ENCODE measurements around the gene LRR1. TPM values are rescaled to one million over a fixed set of nuclear protein-coding genes. Genes with fewer than 3 reads are reported as not detected.

Gene LRR1
- total and polyA plus RNA-seq, 9 donors = 4.1 to 8.0 (median 6.5) TPM

DNA sequence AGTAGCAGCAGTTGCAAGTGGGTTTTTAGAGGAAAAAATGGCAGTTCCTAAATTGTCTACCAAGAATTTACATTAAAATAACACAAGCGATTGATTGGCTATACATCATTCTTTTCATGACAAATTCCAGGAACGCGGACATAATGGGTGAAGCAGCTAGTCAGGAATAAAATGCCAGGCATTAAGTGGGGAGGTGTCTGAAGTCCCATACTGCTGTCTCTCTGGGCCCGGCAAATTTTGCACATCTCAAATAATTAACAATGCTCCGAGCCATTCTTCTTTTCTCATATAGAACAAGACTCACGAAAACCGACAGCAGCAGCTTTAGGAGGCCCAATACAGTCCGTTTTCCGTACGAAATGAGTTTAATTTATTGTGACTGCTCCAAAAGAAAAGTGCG, 21.0 kb downstream of the LRR1 start:
- 1% methylated on average over 11 of the region's 11 CpGs for WGBS, 3 donors
- no peaks in the 10 kb centered on the region for H3K9me3 ChIP-seq
- no peaks in the 10 kb centered on the region for H3K27me3 ChIP-seq
- peak overlapping the region; percentile 87 for H3K4me3 ChIP-seq
- intact Hi-C loops (cut with DNase I) = no loop called here
- peak overlapping the region in 1 of 2 donors; percentile 90 for H3K27ac ChIP-seq
- H3K4me1 ChIP-seq (ENCODE audit: insufficient read depth) = peaks cover 11% of the 10 kb centered on the region
- no peaks in the 10 kb centered on the region for H3K36me3 ChIP-seq
- no peak for DNase-seq
- TF ChIP-seq POLR2A (IDR thresholded peaks at IDR 0.05) (no peak), EP300 (IDR thresholded peaks at IDR 0.05) (no peak)
- TF ChIP-seq, protein P1, sequence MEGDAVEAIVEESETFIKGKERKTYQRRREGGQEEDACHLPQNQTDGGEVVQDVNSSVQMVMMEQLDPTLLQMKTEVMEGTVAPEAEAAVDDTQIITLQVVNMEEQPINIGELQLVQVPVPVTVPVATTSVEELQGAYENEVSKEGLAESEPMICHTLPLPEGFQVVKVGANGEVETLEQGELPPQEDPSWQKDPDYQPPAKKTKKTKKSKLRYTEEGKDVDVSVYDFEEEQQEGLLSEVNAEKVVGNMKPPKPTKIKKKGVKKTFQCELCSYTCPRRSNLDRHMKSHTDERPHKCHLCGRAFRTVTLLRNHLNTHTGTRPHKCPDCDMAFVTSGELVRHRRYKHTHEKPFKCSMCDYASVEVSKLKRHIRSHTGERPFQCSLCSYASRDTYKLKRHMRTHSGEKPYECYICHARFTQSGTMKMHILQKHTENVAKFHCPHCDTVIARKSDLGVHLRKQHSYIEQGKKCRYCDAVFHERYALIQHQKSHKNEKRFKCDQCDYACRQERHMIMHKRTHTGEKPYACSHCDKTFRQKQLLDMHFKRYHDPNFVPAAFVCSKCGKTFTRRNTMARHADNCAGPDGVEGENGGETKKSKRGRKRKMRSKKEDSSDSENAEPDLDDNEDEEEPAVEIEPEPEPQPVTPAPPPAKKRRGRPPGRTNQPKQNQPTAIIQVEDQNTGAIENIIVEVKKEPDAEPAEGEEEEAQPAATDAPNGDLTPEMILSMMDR (IDR thresholded peaks at IDR 0.05) = no peak

DNA sequence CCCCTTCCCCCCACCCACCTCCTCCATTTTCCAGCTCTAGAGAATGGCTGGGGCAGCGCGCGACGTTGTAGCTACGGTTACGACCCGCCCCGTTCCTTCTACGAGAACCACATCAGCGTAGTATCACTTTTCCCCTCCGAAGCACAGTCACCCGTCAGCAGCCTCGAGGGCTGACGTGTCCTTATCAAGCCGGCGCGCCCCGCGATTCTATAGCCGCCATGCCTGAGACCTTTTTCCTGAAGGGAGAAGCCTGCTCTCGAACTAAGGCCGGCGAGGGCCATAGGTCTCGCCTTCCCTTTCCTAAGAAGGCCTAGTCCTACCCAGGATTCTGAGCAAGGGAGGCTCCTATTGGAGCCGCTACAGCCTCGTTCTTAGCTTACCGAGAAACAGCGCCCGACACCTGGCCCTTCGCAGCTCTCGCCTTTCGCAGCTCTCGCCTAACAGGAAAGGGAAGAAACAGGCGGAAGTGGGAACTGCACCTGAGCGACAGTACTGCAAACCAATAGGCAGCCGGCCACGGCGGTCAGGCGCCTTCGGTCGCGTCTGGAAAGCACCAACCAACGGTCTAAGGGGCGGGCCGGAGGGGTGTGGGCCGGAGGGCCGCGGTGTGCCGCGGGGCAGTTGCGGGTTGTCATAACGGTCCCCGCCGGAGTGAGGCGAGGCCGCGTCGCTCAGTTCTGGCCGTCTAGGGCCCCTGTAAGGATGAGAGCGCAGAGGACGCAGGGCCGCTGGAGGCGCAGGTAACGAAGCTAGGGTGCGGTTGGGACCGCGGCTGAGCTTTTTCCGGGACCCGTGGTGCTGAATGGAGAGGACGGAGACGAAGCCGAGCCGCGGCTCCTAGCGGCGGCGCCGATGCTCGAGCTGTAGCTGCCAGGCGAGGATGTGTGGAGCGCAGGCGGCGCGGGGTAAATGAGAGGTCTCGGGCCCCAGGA, 21.7 kb downstream of the LRR1 start, which contains the start of the genes MGAT2 and RPL36AL:
Gene MGAT2, plus strand, starts transcription at position 618 of the 932 bp plus-strand sequence. CDS start 470 bp downstream, outside the sequence.
Gene RPL36AL, minus strand, starts transcription at position 445 of the 932 bp plus-strand sequence. CDS start 1,522 bp downstream, outside the sequence.
- H3K27ac ChIP-seq = peak within 1 kb of the TSS; percentile 66 to 90
- peaks cover 11% of the 10 kb centered on the region for H3K4me1 ChIP-seq (ENCODE audit: insufficient read depth)
- intact Hi-C loops (cut with DNase I) = no loop called here
- 0 to 1% (median 0%) methylated on average over 74 to 85 of the region's 85 CpGs for WGBS, 3 donors
- TF ChIP-seq POLR2A (IDR thresholded peaks at IDR 0.05) (peak; percentile 90), EP300 (IDR thresholded peaks at IDR 0.05) (no peak)
- TF ChIP-seq, protein P1 (IDR thresholded peaks at IDR 0.05) = peak in 2 of 3 donors; percentile 45 to 63
- no peaks in the 10 kb centered on the region for H3K36me3 ChIP-seq
- H3K27me3 ChIP-seq = no peaks in the 10 kb centered on the region
- H3K4me3 ChIP-seq = peak within 1 kb of the TSS; percentile 87
- peak; percentile 98 to 99 (median 99) for DNase-seq
- H3K9me3 ChIP-seq = no peaks in the 10 kb centered on the region

GRCh38 chr14:49621114-49621881, 22.6 kb downstream of the LRR1 start:
- H3K27me3 ChIP-seq = no peaks in the 10 kb centered on the region
- H3K4me3 ChIP-seq = peak overlapping the region; percentile 87
- H3K36me3 ChIP-seq = no peaks in the 10 kb centered on the region
- intact Hi-C loops (cut with DNase I) = no loop called here
- TF ChIP-seq, protein P1 (IDR thresholded peaks at IDR 0.05) = no peak
- TF ChIP-seq POLR2A (IDR thresholded peaks at IDR 0.05) = no peak
- TF ChIP-seq EP300 (IDR thresholded peaks at IDR 0.05) = no peak
- peaks cover 11% of the 10 kb centered on the region for H3K4me1 ChIP-seq (ENCODE audit: insufficient read depth)
- H3K27ac ChIP-seq = peak overlapping the region; percentile 66 to 90
- peak; percentile 62 to 85 (median 68) for DNase-seq
- 2 to 5% (median 2%) methylated on average over 49 to 65 of the region's 65 CpGs for whole genome bisulfite sequencing, 3 donors
- no peaks in the 10 kb centered on the region for H3K9me3 ChIP-seq

DNA sequence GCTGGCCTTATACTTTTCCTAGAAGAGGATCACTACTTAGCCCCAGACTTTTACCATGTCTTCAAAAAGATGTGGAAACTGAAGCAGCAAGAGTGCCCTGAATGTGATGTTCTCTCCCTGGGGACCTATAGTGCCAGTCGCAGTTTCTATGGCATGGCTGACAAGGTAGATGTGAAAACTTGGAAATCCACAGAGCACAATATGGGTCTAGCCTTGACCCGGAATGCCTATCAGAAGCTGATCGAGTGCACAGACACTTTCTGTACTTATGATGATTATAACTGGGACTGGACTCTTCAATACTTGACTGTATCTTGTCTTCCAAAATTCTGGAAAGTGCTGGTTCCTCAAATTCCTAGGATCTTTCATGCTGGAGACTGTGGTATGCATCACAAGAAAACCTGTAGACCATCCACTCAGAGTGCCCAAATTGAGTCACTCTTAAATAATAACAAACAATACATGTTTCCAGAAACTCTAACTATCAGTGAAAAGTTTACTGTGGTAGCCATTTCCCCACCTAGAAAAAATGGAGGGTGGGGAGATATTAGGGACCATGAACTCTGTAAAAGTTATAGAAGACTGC, 23.4 kb downstream of the LRR1 start:
- Histone ChIP-seq H3K36me3 (no peaks in the 10 kb centered on the region), H3K27me3 (no peaks in the 10 kb centered on the region), H3K4me3 (peak overlapping the region; percentile 87), H3K4me1 (ENCODE audit: insufficient read depth) (peaks cover 11% of the 10 kb centered on the region), H3K27ac (no peak overlapping the region), H3K9me3 (no peaks in the 10 kb centered on the region)
- TF ChIP-seq EP300 (IDR thresholded peaks at IDR 0.05) = no peak
- TF ChIP-seq, protein P1 (IDR thresholded peaks at IDR 0.05) = no peak
- no peak for TF ChIP-seq POLR2A (IDR thresholded peaks at IDR 0.05)
- DNase-seq = no peak
- 30 to 56% (median 42%) methylated on average over 3 of the region's 3 CpGs for WGBS, 3 donors
- intact Hi-C loops (cut with DNase I) = no loop called here

Measured in ovary (tissue), 9 donors.